ENCODE measurements around the gene PDE4D.

The PDE4D gene

GRCh38 chr5:59164041-59164830 lies 729.3 kb downstream of the PDE4D start:
- no peak for DNase-seq (ENCODE audit: low read depth in 4 of 4, low spot score in 1 of 4)

GRCh38 chr5:59161221-59162105 lies 732.1 kb downstream of the PDE4D start:
- DNase-seq (ENCODE audit: low read depth in 4 of 4, low spot score in 1 of 4), result no peak

GRCh38 chr5:59158637-59159391 lies 734.7 kb downstream of the PDE4D start:
- DNase-seq (ENCODE audit: low read depth in 4 of 4, low spot score in 1 of 4), result no peak

GRCh38 chr5:59158165-59158564 lies 735.4 kb downstream of the PDE4D start:
- DNase-seq (ENCODE audit: low read depth in 4 of 4, low spot score in 1 of 4), result no peak

GRCh38 chr5:59157068-59157467 lies 736.5 kb downstream of the PDE4D start:
- DNase-seq (ENCODE audit: low read depth in 4 of 4, low spot score in 1 of 4), result no peak

GRCh38 chr5:59152701-59153245 lies 740.8 kb downstream of the PDE4D start:
- no peak for DNase-seq (ENCODE audit: low read depth in 4 of 4, low spot score in 1 of 4)

GRCh38 chr5:59151162-59151889 lies 742.2 kb downstream of the PDE4D start:
- DNase-seq (ENCODE audit: low read depth in 4 of 4, low spot score in 1 of 4), result no peak

- DNase-seq (ENCODE audit: low read depth in 4 of 4, low spot score in 1 of 4), result no peak
Measured at GRCh38 chr5:59149827-59150226, 743.7 kb downstream of the PDE4D start.

- no peak for DNase-seq (ENCODE audit: low read depth in 4 of 4, low spot score in 1 of 4)
Measured at GRCh38 chr5:59149271-59149670, 744.3 kb downstream of the PDE4D start.

- DNase-seq (ENCODE audit: low read depth in 4 of 4, low spot score in 1 of 4), result no peak
Measured at GRCh38 chr5:59146729-59147128, 746.8 kb downstream of the PDE4D start.

- no peak for DNase-seq (ENCODE audit: low read depth in 4 of 4, low spot score in 1 of 4)
Measured at GRCh38 chr5:59143926-59144333, 749.6 kb downstream of the PDE4D start.

- no peak for DNase-seq (ENCODE audit: low read depth in 4 of 4, low spot score in 1 of 4)
Measured at GRCh38 chr5:59142927-59143326, 750.6 kb downstream of the PDE4D start.

GRCh38 chr5:59142138-59142537 lies 751.4 kb downstream of the PDE4D start:
- DNase-seq (ENCODE audit: low read depth in 4 of 4, low spot score in 1 of 4), result no peak

GRCh38 chr5:59140133-59140532 lies 753.4 kb downstream of the PDE4D start:
- DNase-seq (ENCODE audit: low read depth in 4 of 4, low spot score in 1 of 4), result no peak

GRCh38 chr5:59139695-59140094 lies 753.8 kb downstream of the PDE4D start:
- DNase-seq (ENCODE audit: low read depth in 4 of 4, low spot score in 1 of 4), result no peak

GRCh38 chr5:59138509-59138908 lies 755.0 kb downstream of the PDE4D start:
- no peak for DNase-seq (ENCODE audit: low read depth in 4 of 4, low spot score in 1 of 4)

GRCh38 chr5:59137846-59138245 lies 755.7 kb downstream of the PDE4D start:
- DNase-seq (ENCODE audit: low read depth in 4 of 4, low spot score in 1 of 4), result no peak

- DNase-seq (ENCODE audit: low read depth in 4 of 4, low spot score in 1 of 4), result no peak
Measured at GRCh38 chr5:59136549-59136948, 757.0 kb downstream of the PDE4D start.

GRCh38 chr5:59134471-59135163 lies 758.9 kb downstream of the PDE4D start:
- no peak for DNase-seq (ENCODE audit: low read depth in 4 of 4, low spot score in 1 of 4)

GRCh38 chr5:59133764-59134261 lies 759.7 kb downstream of the PDE4D start:
- no peak for DNase-seq (ENCODE audit: low read depth in 4 of 4, low spot score in 1 of 4)
